Right renal pelvis (tissue), 4 donors: ENCODE measurements around the gene IL10RA. TPM values are rescaled to one million over a fixed set of nuclear protein-coding genes. Genes with fewer than 3 reads are reported as not detected.
"Not testable (repeated sequence)": the region's sequence is repeated elsewhere in the genome, so short reads cannot be mapped to it uniquely, and the experiment has no call there.

Experiments
- DNase-seq, 4 donors: peaks; one replicate each; pipeline ENCODE4 v3.0.0-alpha.2; 2013; ENCODE audit warnings: low read depth in 4 of 4, low spot score in 3 of 4, missing footprints in 1 of 4
- polyA plus RNA-seq, 4 donors: library from polyadenylated mRNA; unstranded; fragments of 120-200 nt; gene quantifications; one replicate each; pipeline ENCODE4 v1.2.1, GENCODE V29; 2013; ENCODE audit not compliant: insufficient read length in 4 of 4

IL10RA gene
- polyA plus RNA-seq, 4 donors: 2.6 to 3.1 (median 2.8) TPM

DNA sequence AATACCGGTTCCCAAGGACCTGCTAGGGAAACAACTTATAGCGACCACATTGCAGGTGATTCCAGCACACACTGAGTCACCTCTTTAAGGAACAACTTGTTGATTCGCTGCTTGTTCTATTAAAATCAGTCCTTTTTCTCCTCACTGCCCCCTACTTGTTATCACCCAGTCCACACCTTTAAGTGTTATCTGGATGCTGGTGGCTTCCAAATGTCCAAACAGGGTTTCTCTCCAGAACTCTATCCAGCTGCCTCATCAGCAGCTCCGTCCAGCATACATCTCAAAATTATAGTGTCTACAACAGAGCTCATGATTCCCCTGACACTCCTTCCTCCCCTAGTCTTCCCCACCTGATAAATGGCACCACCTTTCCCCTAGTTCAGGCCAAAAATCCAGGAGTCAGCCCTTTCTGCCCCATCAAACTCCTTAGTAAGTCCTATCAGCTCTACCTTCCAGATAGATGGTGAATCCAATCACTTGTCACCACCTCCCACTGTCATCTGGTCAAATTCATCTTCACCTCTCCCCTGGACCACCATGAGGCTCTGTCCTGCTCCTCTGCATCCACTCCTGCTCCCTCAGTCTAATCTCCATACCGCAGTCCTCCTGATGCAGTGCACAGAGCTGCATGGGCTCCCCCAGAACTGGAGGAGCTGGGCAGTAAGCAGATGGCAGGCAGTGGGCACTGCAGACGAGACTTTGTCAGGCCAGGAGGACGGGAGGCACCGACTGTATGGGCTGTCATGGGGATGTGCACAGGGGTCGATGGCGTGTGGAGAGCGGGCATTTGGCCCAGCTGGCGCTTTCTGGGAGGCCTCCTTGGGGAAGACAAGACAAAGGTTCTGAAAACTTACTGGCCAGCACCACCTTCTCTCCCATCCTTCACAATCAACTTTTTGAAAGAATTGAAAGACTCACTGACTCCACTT lies 19.3 kb downstream of the IL10RA start:
- no peak for DNase-seq

DNA sequence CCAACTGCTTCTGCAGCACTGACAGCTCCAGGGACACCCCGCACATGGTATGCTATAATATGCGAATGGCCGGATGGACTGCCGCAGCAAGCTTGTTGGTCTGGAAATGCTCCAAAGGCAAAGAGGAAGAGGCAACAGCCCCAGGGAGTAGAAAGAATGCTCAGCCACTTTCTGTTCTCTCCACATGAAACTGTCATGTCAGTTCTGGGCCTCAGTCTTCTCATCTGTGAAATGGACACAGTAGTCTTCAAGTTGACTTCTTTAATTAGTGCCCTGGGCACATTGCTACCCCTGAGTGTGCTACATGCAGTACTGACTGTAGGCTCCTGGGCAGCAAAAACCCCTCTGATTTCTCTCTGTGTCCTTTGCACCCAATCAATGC lies 19.9 kb downstream of the IL10RA start:
- no peak for DNase-seq

DNA sequence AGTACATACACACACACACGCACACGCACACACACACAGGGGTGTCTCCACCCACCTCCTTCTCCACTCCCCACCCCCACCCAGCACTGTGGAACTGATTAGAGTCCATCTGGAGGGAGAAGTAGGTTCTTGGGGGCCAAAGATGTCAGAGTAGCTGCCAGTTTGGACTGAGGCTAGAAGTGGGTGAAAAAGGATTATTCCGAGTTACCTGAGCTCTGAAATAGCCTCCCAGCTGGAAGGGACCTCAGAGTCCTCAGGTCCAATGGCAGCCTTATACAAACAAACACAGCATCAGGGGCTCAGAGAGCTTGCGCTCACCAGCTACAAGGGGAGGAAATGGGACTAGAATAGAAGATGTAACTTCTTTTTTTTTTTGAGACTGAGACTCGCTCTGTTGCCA lies 20.8 kb downstream of the IL10RA start:
- no peak for DNase-seq

DNA sequence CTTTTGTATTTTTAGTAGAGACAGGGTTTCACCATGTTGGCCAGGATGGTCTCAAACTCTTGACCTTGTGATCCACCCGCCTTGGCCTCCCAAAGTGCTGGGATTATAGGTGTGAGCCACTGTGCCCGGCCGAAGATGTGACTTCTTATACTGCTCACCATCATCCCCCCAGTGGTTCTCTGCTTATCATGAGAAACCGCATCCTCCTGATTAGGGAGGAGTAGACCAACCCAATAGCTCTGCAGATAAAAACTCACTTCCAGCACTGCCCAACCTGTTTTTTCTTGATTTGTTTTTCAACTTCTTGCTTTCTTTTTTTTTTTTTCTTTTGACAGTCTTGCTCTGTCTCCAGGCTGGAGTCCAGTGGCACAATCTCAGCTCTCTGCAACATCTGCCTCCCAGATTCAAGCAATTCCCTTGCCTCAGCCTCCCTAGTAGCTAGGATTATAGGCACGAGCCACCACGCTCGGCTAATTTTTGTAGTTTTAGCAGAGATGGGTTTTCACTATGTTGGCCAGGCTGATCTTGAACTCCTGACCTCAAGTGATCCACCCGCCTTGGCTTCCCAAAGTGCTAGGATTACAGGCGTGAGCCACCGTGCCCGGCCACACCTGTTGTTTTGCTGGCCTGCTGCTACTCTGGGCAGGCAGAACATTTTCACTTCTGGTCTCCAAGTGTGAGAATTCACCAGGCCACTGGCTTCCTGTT lies 21.5 kb downstream of the IL10RA start:
- DNase-seq: not testable (repeated sequence)

DNA sequence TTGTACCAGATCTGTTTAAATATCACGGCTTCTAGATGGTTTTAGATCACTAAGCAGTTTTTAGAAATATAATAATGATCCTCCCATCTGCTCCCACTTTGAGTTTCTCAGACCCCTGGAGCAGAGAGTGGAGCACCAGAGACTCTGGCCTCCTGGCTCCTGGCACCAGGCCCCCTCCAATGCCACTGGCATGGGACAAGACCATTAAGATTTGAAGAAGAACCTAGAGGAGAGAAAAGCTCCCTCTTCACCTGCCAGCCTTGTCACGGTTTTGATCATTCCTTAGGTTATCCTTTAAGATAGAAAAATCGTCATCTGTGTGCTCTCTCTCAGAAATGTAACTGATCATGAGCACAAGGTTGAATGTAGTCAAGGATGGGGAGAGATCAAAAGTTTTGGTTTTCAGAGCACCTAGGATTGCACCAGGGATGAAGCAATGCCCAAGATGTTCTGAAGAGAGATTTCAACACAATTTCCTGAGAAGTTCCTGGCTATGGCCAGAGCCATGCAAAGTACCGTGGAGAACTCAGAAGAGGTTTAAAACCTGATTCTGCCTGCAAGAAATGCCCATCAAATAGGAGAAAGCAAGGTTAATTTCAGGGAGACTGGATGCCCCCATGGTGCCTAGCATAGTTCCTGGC lies 22.2 kb downstream of the IL10RA start:
- no peak for DNase-seq

DNA sequence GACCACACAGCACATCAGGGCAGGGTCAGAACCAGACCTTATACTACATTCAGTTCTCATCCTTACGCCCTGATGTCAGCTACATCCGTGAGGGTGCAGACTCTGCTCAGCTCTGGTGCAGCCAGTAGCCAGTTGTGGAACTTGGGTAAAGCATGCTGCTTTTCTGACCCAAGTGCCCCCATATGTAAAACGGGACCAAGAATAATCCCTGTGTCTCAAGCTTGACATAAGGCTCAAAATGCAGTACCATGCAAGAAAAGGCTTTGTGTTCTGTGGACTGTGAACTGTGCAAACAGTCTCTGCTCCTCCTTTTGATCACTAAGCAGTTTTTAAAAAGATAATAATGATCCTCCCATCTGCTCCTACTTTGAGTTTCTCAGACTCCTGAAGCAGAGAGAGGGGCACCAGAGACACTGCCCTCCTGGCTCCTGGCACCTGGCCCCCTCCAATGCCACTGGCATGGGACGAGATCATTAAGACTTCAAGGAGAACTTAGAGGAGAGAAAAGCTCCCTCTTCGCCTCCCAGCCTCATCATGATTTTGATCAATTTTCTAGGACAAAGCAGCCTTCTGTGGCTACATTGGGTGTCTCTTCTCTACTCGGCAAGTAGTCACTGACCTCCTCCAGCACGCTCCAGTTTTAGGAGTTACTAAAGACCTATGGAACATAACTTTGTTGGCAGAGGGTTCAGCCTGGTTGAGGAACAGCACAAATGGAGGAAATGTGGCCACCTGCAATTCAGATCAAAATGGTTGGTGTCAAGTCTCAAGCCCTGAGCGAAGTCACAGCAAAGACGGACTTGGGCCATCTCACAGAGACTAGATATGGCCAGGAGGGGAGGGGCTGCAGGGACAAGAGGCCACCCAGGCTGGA lies 23.9 kb downstream of the IL10RA start:
- DNase-seq: no peak

DNA sequence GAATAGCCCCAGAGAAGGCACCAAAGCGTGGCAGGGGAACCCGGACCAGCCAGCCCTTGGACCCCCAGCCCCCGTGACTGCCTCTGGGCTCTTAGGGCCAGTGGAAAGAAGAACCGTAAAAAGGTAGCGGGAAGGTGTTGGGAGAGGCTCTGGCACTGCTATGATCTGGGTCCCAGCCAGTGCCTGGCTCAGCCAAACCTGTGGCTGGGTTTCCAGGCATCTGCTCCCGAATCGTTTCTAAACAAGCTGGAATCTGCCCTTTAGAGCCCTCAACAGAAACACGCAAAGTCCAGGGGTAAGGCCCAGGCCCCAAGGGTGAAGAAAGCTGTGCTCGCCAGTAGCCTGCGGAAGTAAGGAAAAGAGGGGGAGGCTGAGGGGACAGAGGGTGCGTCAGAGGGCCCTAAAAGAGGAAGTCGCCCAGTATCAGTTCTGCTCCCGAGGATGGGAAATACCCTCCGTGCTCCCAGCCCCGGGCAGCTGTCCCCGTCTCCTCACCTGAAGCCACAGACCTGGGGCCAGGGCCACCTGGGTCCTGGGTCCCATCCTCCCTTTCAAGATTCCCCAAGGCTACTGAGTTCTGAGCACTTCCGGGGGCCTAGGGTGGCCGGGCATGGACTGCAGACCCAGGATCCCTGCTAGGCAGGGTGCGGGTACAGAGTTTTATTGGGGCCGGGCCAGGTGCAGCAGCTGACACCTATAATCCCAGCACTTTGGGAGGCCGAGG lies 24.7 kb downstream of the IL10RA start:
- DNase-seq: no peak

DNA sequence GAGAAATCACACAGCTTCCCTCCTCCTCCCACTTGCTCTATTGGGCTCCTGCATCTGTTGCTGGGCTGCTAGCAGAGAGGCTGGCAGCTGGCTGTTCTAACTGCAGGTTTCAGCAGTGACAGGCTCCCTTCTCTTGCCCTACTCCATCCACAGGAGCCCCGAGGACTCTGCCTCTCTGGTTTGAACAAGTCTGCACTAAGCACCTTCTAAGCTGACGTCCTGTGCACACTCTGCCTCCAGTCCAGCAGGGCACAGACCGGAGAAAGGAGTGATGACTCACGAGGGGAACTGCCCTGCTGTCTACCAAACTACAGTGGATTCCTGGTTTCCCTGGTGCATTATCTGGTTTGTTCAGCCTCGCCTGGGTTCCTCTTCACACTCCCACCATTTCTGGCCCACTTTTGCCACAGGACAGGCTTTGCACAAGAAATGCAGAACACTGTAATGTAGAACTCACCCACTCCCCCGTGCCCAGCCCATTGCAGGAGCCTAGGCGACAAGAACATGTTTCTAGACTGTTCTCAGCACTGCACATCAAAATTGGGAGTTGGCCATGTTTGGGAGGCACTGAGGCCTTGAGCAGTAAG lies 26.0 kb downstream of the IL10RA start:
- DNase-seq: no peak

DNA sequence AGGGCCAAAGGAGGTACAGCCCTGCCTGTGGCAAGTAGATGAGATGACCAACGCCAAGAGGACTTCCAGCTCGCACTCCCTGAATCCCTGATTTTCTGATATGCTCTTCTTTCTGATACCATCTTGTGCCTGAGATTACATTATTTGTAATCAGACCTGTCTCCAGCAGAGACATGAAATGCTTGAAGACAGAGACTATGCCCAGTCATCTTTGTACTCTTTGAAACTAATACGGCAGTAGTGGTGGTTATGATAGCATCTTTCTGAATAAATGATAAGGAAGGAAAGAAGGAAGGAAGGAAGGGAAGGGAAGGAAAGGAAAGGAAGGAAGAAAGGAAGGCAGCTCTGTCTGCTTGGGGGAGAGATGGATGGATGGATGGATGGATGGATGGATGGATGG lies 27.8 kb downstream of the IL10RA start:
- no peak for DNase-seq

DNA sequence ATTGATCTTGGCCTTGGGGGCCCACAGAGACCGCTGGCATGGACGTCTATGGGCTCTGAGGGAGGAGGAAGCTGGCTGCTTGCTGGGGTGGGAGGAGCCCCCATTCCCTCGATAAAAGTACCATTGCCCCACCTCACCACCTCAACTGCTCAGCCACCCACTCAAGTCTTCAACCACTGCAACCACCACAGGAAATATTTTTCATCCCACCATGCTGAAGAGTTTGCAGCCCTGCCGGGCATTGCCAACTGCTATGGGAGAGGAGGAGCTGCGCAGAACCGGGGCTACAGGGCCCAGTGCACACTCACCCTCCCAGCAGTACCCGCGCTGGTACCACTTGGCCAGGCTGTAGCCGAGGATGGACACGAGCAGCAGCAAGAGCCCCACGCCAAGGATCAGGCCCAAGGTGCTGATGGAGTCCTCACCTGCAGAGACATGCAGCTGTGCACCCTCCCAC lies 29.2 kb downstream of the IL10RA start:
- no peak for DNase-seq

DNA sequence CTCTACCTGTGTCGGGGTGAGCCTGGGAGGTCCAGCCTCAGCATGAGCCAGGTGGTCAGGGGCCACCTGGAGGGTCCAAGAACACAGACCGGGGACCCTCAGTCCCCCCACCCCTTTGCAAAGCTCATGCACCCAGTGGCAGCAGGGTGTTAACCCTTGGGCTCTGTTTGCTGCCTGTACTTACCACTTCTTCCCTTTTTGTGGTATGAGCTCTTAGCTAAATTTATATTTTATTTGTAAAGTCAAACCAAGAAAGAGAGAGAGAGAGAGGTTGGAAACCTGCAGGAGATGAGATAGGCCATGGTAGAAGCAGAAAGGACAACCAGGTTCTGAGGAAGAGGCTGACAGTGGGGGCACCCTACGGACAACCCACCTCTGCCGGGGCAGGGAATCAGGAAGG lies 29.9 kb downstream of the IL10RA start:
- no peak for DNase-seq

DNA sequence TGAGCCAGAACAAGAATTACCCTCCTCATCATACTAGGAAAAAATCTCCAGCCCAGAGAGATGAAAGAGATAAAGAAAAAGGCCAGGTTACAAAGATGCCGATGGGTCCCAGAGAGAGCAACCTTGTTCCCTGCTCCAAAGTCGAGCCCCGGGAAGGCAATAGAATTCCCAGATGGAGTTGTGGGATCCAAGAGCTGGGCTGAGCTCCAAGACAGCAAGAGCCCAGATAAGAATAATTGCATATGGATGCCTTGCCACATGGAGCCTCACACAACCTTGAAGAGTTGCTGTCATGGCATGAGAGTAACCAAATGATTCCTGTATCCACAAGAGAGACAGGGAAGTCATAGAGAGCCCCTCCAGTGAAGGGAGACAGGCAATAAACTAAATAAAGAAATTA lies 30.9 kb downstream of the IL10RA start:
- no peak for DNase-seq

DNA sequence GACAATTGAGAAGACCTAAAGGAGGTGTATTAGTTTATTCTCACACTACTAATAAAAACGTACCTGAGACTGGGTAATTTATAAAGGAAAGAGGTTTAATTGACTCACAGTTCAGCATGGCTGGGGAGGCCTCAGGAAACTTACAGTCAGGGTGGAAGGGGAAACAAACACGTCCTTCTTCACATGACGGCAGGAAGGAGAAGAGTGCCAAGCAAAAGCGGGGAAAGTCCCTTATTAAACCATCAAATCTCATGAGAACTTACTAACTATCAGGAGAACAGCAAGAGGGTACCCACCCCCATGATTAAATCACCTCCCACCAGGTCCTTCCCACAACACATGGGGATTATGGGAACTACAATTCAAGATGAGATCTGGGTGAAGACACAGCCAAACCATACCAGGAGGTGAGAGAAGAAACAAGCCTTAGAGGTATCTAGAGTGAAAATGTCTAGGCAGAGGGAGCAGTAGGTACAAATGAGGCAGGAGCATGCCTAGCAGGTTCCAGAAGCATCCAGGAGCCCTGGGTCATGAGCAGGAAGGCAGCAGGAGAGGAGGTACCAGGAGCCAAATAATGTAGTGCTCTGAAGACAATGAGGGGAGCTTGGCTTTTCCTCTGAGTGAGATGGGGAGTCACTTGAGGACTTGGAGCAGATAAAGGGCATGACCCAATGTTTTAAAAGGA lies 31.6 kb downstream of the IL10RA start:
- no peak for DNase-seq

DNA sequence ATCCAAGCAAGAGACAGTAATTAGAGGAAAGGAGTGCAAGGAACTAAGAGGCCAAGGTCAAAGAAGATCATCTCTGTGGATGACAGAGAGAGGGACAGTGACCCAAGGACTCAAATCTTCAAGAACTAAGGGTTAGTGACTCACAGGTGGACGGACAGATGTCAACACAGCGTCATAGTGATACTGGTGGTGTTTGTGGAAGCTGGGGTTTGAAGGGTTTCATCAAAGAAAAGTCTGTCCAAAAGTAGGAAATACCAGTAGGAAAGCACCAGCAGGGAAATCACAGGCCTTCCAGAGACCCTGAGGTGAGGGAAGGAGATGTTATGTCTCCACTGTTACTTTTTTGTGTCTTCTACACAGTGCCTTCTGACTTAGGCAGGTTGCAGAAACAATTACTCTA lies 32.2 kb downstream of the IL10RA start:
- no peak for DNase-seq

DNA sequence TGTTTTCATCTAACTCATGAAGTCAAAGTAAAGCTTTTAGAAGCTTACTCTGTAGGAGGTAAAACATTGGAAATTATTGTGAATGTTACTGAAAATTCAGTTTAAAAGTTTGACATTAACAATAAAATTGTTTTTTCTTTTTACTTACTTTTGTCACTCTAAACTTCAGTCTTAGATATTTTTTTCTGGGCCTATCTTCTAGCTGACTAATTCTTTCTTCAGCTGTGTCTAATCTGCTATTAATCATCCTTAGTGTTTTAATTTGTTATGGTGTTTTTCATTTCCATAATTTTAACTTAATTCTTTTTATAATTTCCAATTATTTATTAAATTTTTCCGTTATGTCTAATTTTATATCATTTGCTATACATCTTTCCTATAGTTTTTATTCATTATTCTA lies 35.0 kb downstream of the IL10RA start:
- no peak for DNase-seq

DNA sequence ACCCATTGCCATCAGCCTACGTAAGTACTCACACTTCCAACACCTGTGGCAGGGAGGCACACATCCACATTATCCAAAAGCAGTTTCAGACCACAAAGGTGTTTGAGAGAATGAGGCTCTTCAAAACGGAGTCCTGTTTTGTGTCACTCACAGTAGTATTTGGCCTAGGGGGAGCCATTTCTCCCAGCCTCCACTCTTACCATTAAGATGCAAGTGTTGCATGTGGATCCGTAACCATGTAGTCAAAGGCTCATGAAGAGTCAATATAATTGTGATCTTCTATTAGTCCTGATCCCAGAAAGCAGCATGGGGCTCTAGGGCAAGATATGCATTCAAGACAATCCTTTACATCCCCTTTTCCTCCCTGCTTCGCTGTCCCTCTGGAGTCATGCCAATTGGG lies 41.5 kb downstream of the IL10RA start:
- DNase-seq: no peak

DNA sequence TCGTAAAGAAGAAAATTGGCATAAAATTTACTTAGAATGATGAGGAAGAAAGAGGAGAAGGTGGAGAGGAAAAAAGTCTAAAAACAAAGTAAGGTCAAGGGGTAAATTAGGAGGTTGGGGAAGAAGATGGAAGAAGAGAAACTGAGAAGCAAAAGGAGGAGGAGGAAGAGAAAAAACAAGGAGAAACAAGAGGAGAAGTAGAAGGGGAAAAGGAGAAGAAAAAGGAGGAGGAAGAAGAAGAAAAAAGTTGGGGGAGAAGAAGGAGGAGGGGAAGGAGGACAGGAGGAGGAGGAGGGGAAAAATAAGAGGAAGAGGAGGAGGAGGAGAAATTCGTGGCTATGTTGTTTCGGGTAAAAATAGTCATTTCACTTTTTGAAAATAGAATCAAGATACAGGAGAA lies 42.4 kb downstream of the IL10RA start:
- DNase-seq: no peak

DNA sequence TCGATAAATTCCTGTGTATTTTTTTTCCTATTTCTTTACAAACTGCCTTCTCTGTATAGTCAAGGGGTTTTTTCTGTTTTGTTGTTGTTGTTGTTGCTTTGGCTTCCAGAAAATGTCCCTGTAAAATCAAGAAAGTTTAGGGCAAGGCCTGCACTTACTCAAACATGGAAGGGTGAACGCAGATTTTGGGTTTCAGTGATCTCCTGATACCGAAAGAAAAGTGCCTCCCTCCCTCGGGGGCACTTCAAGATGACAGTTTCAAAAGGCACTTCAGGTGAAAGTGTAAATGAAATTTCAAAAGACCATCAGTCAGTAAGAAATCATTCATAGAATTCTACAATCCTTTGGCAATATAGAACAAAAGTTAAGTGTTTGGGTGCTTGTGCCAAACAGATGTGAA lies 47.2 kb downstream of the IL10RA start:
- no peak for DNase-seq

DNA sequence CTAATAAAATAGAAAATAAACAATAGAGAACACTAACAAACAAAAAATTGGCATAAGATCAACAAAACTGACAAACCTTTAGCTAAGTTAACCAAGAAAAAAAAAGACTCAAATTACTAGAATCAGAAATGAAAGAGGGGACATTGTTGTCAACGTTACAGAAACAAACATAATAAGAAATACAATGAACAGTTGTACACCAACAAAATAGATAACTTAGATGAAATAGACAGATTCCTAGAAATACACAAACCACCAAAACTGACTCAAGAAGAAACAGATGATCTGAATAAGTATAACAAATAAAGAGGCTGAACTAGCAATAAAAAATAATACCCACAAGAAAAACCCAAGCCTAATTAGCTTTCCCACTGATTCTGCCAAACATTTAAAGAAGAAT lies 55.9 kb downstream of the IL10RA start:
- DNase-seq: no peak
